Stimulated activated CD4-positive, alpha-beta T cell treated with anti-CD3 and anti-CD28 coated beads, Interleukin-2, amount 100 ng/mL, for 48 hours (primary cell): Measurements from ENCODE around the gene MUC12.
A peak's percentile ranks its signal among the peaks of the same experiment; 100 is the strongest.
"Not testable (repeated sequence)": the region's sequence is repeated elsewhere in the genome, so short reads cannot be mapped to it uniquely, and the experiment has no call there.

Experiments used
- DNase-seq, 2 donors: peaks; one replicate each; pipeline ENCODE4 v3.0.0-alpha.2; 2020

The MUC12 gene

DNA sequence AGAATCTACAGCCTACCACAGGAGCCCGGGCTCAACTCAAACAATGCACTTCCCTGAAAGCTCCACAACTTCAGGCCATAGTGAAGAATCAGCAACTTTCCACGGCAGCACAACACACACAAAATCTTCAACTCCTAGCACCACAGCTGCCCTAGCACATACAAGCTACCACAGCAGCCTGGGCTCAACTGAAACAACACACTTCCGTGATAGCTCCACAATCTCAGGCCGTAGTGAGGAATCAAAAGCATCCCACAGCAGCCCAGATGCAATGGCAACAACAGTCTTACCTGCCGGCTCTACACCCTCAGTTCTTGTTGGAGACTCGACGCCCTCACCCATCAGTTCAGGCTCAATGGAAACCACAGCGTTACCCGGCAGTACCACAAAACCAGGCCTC, 22.3 kb downstream of the MUC12 start:
- no peak for DNase-seq

- DNase-seq, result not testable (repeated sequence)
These were observed 22.9 kb downstream of the MUC12 start for GRCh38 chr7:100992280-100992679.

DNA sequence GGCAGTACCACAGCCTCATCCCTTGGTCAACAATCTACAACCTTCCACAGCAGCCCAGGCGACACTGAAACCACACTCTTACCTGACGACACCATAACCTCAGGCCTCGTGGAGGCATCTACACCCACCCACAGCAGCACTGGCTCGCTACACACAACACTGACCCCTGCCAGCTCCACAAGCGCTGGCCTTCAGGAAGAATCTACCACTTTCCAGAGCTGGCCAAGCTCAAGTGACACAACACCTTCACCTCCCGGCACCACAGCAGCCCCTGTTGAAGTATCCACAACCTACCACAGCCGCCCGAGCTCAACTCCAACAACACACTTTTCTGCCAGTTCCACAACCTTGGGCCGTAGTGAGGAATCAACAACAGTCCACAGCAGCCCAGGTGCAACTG, 25.3 kb downstream of the MUC12 start:
- DNase-seq, result not testable (repeated sequence)

DNA sequence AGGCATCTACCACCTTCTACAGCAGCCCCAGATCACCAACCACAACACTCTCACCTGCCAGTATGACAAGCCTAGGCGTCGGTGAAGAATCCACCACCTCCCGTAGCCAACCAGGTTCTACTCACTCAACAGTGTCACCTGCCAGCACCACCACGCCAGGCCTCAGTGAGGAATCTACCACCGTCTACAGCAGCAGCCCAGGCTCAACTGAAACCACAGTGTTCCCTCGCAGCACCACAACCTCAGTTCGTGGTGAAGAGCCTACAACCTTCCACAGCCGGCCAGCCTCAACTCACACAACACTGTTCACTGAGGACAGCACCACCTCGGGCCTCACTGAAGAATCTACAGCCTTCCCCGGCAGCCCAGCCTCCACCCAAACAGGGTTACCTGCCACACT, 29.2 kb downstream of the MUC12 start:
- not testable (repeated sequence) for DNase-seq

DNA sequence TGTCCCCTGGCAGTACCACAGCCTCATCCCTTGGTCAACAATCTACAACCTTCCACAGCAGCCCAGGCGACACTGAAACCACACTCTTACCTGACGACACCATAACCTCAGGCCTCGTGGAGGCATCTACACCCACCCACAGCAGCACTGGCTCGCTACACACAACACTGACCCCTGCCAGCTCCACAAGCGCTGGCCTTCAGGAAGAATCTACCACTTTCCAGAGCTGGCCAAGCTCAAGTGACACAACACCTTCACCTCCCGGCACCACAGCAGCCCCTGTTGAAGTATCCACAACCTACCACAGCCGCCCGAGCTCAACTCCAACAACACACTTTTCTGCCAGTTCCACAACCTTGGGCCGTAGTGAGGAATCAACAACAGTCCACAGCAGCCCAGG, 30.0 kb downstream of the MUC12 start:
- DNase-seq, result not testable (repeated sequence)

DNA sequence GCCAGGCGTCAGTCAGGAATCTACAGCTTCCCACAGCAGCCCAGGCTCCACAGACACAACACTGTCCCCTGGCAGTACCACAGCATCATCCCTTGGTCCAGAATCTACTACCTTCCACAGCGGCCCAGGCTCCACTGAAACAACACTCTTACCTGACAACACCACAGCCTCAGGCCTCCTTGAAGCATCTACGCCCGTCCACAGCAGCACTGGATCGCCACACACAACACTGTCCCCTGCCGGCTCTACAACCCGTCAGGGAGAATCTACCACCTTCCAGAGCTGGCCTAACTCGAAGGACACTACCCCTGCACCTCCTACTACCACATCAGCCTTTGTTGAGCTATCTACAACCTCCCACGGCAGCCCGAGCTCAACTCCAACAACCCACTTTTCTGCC, 30.7 kb downstream of the MUC12 start:
- DNase-seq, result not testable (repeated sequence)

DNA sequence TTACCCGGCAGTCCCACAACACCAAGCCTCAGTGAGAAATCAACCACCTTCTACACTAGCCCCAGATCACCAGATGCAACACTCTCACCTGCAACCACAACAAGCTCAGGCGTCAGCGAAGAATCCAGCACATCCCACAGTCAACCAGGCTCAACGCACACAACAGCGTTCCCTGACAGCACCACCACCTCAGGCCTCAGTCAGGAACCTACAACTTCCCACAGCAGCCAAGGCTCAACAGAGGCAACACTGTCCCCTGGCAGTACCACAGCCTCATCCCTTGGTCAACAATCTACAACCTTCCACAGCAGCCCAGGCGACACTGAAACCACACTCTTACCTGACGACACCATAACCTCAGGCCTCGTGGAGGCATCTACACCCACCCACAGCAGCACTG, 33.0 kb downstream of the MUC12 start:
- DNase-seq, result not testable (repeated sequence)

DNA sequence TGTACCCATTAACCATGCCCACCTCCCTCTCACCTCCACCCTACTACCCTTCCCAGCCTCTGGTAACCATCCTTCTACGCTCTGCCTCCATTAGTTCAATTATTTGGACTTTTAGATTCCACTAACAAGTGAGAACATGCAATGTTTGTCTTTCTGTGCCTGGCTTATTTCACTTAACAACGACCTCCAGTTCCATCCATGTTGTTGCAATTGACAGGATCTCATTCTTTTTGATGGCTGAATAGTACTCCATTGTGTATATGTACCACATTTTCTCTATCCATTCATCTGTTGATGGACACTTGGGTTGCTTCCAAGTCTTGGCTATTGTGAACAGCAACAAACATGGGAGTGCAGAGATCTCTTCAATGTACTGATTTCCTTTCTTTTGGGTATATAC, 38.0 kb downstream of the MUC12 start:
- DNase-seq, result not testable (repeated sequence)

GRCh38 chr7:101009629-101010028, 40.3 kb downstream of the MUC12 start:
- DNase-seq, result no peak

DNA sequence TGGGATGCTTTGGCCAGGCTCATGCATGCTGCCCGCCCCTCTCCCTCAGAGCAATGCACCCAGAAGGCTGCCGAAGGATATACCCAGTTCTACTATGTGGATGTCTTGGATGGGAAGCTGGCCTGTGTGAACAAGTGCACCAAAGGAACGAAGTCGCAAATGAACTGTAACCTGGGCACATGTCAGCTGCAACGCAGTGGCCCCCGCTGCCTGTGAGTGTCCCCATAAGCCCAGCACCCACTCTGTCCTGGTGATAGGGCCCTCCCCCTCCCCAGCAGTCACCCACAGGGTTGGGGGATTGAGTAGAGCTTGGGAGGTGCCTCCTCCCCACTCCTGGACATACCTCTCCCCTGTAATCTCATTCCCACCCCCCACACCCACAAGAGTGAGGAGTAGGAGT, 43.6 kb downstream of the MUC12 start:
- no peak for DNase-seq

- no peak for DNase-seq
These were observed 46.3 kb downstream of the MUC12 start for GRCh38 chr7:101015626-101016025.

DNA sequence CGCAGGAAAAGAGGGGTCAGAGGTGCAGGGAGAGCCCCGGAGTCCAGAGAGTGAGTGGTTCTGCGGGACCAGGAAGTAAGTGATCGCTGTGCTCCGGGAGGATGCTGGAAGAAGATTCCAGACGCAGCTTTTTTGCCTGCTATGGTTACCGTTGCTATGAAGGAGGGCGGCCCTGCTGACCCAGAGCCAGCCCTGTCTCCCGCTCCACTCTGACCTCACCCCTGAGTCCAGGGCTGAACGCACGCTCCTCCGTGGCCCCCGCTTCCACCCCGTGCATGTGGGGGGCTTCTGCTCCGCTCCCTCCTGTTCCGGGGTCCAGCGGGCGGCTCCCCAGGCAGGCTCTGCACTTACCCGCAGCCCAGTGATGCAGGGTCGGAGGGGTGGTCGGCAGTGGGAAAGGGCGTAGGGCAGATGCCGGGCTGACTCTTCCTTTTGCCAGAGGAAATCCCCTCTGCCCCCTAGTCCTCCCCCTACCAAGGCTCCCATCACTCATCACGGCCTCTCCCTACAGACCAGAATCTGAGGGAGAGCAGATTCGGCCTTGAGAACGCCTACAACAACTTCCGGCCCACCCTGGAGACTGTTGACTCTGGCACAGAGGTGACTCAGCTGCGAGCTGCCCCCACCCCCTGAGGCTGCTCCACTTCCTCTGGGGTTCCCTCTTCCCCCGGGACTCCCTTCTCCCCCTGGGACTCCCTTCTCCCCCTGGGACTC, 47.9 kb downstream of the MUC12 start:
- DNase-seq, result peak; percentile 41 to 44

GRCh38 chr7:101018271-101019167, 49.2 kb downstream of the MUC12 start:
- no peak for DNase-seq

DNA sequence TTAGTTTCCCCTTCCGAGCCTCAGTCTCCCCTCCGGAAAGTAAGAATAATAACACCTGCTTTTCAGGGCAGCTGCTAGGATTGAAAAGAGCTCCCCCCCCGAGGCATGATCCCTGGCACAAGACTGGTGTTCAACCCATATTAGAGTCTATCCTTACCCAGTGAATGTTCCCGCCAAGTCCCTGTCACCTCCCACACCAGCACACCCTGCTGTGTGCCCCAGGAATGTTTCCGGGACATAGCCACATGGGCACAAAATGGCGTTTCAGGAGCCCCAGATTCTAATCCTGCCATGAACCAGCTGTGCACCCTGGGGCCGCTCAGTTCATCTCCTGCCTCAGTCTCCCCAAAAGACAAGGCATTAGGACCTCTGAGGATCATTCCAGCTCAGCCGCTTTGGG, 51.1 kb downstream of the MUC12 start:
- DNase-seq, result no peak

DNA sequence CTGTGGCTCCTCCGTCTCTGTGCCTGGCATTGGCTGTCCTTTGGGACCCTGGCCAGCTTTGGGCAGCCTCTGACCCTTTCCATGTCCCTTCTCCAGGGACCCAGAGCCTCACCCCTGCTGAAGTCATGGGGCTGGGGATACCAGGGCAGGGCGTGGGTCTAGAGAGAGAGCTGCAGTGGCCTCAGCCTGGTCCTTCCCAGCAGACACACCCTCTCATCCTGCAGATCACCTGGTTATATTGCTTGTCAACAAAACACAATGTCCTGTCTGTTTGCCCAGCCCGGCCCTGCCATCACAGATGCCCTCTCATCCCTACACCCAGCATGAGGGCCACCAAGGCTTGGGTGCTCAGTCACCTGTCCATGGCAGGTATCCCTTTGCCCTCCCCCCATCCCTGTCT, 52.3 kb downstream of the MUC12 start:
- DNase-seq, result no peak

DNA sequence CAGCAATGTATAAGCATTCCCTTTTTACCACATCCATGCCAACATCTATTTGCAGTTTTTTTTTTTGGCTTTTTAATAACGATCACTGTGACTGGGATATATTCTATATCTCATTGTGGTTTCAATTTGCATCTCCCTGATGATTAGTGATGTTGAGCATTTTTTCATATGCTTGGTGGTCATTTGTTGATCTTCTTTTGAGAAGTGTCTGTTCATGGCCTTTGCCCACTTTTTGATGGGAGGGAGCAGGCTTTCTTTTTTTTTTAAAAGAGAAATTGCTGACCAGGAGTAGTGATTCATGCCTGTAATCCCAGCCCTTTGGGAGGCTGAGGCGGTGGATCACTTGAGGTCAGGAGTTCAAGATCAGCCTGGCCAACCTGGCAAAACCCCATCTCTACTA, 54.5 kb downstream of the MUC12 start:
- no peak for DNase-seq

GRCh38 chr7:101031082-101031481, 61.7 kb downstream of the MUC12 start:
- DNase-seq, result no peak

DNA sequence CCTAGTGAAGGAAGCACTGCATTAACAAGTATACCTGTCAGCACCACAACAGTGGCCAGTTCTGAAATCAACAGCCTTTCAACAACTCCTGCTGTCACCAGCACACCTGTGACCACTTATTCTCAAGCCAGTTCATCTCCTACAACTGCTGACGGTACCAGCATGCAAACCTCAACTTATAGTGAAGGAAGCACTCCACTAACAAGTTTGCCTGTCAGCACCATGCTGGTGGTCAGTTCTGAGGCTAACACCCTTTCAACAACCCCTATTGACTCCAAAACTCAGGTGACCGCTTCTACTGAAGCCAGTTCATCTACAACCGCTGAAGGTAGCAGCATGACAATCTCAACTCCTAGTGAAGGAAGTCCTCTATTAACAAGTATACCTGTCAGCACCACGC, 66.6 kb downstream of the MUC12 start:
- DNase-seq, result no peak

- not testable (repeated sequence) for DNase-seq
These were observed 71.9 kb downstream of the MUC12 start for GRCh38 chr7:101041283-101041682.

GRCh38 chr7:101058355-101058754, 89.0 kb downstream of the MUC12 start:
- DNase-seq, result peak; percentile 41 to 44

GRCh38 chr7:101059620-101059942, 90.2 kb downstream of the MUC12 start:
- DNase-seq, result no peak

DNA sequence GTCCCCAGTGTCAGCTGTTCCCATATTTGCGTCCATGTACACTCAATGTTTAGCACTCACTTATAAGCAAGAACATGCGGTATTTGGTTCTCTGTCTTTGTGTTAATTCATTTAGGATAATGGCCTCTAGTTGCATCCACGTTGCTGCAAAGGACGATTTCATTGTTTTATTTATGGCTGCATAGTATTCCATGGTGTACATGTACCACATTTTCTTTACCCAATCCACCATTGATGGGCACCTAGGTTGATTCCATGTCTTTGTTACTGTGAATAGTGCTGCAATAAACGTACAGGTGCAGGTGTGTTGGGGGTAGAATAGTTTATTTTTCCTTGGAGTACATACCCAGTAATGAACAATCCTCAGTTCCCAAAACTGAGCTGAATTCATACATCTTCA, 91.6 kb downstream of the MUC12 start:
- no peak for DNase-seq

- DNase-seq, result not testable (repeated sequence)
These were observed 94.8 kb downstream of the MUC12 start for GRCh38 chr7:101064176-101064550.

DNA sequence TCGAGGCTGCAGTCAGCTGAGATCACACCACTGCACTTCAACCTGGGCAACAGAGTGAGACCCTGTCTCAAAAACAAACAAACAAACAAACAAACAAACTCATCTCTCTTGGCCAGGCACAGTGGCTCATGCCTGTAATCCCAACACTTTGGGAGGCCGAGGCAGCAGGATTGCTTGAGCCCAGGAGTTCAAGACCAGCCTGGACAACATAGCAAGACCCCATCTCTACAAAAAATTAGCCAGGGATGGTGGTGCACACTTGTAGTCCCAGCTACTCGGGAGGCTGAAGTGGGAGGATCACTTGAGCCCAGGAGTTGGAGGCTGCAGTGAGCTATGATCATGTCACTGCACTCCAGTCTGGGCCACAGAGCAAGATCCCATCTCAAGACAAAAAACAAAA, 95.8 kb downstream of the MUC12 start:
- DNase-seq, result not testable (repeated sequence)
